Coronary artery (tissue), 2 donors: ENCODE results near the gene TWIST2.

Source experiments
- DNase-seq: peaks from one replicate; pipeline ENCODE4 v3.0.0-alpha.2; 2017; ENCODE audit warnings: low spot score
- H3K27ac ChIP-seq, 2 donors: fragments of 200-600 bp; sonication (generic); one replicate each; pipeline ENCODE4 v1.5.1; 2016 to 2019
- H3K4me3 ChIP-seq: fragments of 200-600 bp; sonication (generic); 2 replicates; pipeline ENCODE4 v1.5.1; 2016; ENCODE audit warnings: mild to moderate bottlenecking, moderate library complexity
- TF ChIP-seq, protein P1 (sequence below): fragments of 200-600 bp; sonication (generic); IDR thresholded peaks from one replicate; pipeline ENCODE4 v1.5.1; 2019; ENCODE audit warnings: antibody characterized with exemption

TWIST2 gene

DNA sequence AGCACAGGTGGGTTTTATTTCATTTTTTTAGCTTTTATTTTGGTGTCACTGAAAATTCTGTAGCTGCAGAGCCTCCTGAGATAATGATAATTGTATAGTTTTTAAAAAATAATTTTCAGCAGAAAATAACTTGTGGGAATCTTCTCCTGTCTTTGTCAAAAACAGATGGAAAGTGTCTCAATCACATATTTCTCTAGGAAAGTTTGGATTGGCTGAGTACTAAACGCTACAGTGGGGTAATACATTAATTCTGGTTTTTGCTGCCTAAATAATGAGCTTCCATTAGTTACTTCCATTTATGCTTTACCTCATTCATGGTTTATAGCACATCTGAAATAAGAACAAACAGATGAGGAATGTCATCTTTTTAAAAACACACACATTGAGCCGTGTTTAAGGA is 2.2 kb downstream of the TWIST2 start:
- Histone ChIP-seq H3K27ac (no peak overlapping the region), H3K4me3 (peak overlapping the region; percentile 90)
- TF ChIP-seq, protein P1, sequence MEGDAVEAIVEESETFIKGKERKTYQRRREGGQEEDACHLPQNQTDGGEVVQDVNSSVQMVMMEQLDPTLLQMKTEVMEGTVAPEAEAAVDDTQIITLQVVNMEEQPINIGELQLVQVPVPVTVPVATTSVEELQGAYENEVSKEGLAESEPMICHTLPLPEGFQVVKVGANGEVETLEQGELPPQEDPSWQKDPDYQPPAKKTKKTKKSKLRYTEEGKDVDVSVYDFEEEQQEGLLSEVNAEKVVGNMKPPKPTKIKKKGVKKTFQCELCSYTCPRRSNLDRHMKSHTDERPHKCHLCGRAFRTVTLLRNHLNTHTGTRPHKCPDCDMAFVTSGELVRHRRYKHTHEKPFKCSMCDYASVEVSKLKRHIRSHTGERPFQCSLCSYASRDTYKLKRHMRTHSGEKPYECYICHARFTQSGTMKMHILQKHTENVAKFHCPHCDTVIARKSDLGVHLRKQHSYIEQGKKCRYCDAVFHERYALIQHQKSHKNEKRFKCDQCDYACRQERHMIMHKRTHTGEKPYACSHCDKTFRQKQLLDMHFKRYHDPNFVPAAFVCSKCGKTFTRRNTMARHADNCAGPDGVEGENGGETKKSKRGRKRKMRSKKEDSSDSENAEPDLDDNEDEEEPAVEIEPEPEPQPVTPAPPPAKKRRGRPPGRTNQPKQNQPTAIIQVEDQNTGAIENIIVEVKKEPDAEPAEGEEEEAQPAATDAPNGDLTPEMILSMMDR: no peak
- DNase-seq: no peak

DNA sequence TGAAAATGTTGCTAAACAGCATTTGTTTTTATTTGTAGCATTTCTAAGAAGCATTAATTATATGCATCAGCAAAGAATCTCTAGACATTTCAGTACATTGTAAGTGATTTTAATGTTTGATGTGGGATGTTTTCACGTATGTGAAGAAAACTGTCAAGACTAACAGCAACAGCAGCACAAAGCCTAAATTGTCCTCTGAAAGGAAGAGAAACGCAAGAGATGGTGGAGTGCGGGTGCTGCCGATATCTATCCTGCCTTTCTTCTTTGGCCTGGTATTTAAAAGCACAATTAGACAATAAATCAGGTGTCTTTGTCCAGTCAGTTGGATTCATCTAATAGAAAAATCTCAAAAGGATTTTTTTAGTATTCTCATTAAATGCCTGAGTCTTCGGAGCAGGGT is 3.1 kb downstream of the TWIST2 start:
- no peak for DNase-seq
- no peak overlapping the region for H3K4me3 ChIP-seq
- TF ChIP-seq, protein P1: no peak
- no peak overlapping the region for H3K27ac ChIP-seq

DNA sequence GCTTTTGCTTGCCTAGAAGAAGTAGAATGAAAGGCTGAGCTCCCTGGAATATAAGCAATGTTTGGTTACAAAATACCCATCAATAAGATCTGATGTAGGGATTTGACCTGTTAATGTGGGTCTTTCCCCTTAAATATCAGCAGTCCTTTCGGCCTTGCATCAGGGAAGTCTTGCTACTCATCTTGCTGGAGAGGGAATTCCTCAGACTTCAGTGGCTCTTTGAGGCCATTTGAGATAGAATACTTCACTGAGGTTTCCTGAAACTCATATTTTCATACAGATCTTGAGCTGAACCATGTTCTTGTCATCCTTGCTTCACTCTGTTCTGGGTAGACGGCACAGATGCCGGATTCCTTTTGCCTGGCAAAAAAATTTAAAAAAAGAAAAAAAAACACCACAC is 3.9 kb downstream of the TWIST2 start:
- Histone ChIP-seq H3K27ac (no peak overlapping the region), H3K4me3 (no peak overlapping the region)
- TF ChIP-seq, protein P1: no peak
- no peak for DNase-seq

DNA sequence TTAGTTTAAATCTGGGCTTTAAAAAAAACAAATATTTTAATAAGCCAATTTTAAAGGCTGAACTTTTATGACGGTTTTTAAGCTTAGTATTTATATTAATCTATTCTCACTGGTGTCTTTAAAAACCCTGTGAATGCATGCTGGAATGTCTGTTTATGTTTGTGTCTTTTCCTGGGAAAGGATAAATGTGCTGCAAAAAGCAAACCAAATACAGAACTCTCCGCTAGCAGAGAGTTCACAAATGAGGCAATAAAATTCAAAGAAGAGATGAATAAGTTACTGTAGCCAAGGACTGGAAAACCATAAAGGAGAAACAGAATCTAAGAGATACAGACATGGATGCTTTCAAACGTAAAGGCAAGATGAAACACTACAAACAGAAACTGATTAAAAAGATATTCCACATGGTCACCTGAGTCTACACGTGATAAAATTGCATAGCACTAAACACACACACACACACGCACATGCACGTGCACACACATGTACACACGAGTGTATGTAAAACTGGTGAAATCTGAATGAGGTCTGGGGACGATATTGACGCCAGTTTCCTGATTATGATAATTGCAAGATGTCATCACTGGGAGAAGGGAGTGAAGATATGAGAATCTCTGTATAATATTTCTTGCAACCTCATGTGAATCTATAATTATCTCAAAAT is 4.5 kb downstream of the TWIST2 start:
- DNase-seq: no peak
- Histone ChIP-seq H3K4me3 (no peak overlapping the region), H3K27ac (no peak overlapping the region)
- TF ChIP-seq, protein P1: no peak

DNA sequence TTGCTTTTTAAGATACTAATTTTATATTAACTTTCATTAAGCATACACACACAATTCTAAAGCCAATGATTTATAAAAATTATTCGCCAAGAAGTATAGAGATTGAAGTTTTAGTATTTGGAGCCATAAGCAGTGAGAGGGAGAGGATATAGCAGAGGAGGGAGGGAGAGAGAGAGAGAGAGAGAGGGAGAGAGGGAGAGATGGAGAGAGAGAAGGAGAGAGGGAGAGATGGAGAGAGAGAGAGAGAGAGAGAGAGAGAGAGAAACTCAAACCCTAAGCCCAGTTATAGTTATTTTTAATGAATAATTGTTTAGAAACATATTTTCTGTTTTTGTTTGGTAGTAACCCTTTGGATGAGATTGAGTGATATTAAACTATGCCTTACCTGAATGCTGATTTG is 5.3 kb downstream of the TWIST2 start:
- Histone ChIP-seq H3K27ac (no peak overlapping the region), H3K4me3 (no peak overlapping the region)
- TF ChIP-seq, protein P1: no peak
- no peak for DNase-seq

DNA sequence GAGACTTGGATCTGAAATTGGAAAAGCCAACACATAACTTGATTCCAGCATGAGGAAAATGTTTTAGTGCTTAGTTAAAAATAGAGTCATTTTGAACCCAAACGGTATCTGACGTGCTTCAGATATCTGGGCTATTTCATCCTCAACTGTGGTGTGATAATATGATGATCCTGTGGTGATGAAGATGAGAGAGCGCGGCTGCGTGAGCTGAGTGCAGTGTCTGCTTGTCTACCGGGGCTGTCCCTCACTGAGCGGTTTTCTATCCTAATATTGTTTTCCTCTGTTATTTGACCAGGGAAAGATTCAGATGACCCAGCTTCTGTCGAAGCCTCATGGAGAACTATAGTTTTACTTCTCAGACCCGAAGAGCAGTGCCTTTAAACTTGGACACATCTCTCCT is 5.8 kb downstream of the TWIST2 start:
- H3K27ac ChIP-seq: no peak overlapping the region
- TF ChIP-seq, protein P1: no peak
- no peak for DNase-seq
- no peak overlapping the region for H3K4me3 ChIP-seq

DNA sequence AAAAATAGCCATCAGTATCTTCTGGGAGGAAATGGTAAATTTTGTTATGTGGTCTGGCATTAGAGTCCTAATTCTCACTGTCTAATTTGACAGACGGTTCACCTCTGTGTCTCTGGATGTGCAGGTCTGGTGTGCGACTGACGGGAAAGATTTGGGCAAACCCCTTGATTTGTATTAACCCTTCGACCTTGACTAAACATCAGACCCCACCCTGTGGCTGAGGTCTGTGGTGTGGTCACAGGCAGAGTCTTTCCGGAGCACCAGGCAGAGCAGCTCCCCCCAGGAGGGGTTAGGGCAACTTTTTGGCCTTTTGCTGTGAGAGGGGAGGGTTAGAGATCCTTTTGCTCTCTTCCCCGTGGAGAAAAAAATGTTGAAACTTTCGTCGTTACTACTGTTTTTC is 6.4 kb downstream of the TWIST2 start:
- TF ChIP-seq, protein P1: no peak
- Histone ChIP-seq H3K27ac (no peak overlapping the region), H3K4me3 (no peak overlapping the region)
- no peak for DNase-seq
